GM18508 (cell line): ENCODE data around the gene SLC18A2.

ENCODE experiments used
- ATAC-seq: cut with Tn5 transposase; IDR thresholded peaks from one replicate; pipeline ENCODE4 v1.9.1; 2021; ENCODE audit warnings: moderate number of reproducible peaks; ENCODE audit not compliant: insufficient read depth, unreplicated experiment

The SLC18A2 gene

GRCh38 chr10:117240621-117241529 is at the start of gene SLC18A2:
Gene SLC18A2 (plus strand): TSS chr10:117241114. CDS start chr10:117241694, 580 bp downstream.
- no peak for ATAC-seq

GRCh38 chr10:117197189-117197588 is 43.7 kb upstream of the SLC18A2 start, which contains the start of gene KCNK18:
Gene KCNK18 (plus strand): TSS chr10:117197489. CDS start chr10:117197489, 0 bp downstream.
- no peak for ATAC-seq

GRCh38 chr10:117198088-117198487 is 42.8 kb upstream of the SLC18A2 start:
- no peak for ATAC-seq

DNA sequence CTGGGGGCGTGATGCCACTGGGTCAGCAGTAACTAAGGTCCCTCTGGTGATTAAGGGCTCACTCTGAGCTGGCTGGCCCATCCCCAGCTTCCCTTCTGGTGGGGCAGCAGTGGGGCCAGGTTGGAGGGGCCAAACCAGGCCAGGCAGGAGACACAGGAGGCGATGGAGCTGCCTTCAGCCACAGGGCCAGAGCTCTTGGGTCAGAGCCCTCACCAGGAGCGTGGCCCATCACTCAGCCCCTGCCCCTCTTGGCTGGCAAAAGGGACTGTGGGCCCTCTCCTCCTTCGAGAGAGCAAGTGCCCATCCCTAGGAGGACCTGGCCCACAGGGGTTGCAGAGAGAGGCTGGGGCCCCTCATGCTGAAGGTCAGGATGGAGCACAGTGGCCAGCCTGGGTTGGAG is 39.1 kb upstream of the SLC18A2 start:
- ATAC-seq, result no peak

GRCh38 chr10:117204316-117204715 is 36.6 kb upstream of the SLC18A2 start:
- ATAC-seq, result no peak

GRCh38 chr10:117212176-117212575 is 28.7 kb upstream of the SLC18A2 start:
- no peak for ATAC-seq

DNA sequence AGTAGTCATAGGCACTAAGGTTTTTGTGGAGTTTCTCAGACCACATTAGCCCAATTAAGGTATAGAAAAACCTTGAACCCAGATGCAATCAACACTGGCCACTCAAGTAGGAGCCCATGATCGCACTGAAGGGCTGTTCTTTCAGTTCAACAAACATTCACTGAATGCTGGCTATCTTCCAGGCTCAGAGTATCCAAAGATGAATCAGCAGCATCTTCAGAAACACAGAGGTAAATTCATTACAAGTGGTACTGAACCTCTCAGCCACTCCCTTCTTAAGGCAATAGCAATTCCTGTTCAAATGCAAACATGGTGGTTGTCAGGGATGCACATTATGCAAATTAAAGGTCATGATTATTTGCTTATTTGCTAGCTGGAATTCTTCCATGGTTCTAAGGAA is 26.5 kb upstream of the SLC18A2 start:
- ATAC-seq, result no peak

GRCh38 chr10:117215079-117215478 is 25.8 kb upstream of the SLC18A2 start:
- ATAC-seq, result no peak

DNA sequence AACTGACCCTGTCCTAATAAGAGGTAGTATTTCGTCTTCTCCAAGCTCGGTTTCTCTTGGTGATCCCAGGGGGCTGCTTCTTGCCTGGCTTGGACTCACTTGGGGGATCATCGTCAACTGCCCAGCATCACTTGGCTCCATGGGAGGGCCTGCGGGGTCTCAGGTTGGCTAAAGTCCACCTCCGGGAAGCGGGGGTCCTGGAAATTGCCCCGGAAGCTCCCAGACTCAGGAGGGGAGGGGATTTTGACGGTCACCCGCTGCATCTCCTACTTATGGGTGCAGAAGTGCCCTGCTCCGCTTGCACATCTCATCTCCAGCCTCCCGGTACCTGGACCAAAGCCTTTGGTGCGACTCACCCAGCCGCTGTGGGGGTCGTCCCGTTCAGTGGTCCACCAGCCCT is 24.9 kb upstream of the SLC18A2 start:
- no peak for ATAC-seq

DNA sequence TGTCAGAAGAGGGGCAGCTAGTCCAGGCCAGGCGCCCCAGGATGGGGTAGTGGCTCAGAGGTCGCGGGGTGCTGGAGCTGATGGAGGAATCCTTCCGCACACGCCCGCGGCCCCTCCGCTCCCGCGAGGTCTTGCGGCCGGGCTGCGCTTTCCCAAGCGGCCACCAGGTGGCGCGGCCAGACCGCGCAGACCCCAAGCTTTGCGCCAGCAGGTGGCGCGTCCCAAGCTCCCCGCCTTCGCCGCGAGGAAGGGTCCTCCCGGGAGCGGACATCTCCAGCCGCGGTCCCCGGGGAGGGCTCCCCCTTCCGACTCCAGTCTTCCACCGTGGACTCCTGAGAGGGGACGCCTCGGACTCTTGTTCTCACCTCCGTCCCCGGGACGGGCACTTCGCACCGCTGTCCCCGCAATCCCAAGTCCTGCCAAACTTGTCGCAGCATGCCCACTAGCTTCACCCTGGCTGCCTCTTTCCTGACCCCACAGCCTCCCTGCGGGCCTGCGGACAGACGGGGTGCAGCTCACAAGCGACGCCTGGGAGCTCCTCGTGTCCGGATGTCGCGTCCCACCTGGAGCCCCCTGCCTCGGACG is 24.2 kb upstream of the SLC18A2 start:
- ATAC-seq, result no peak

DNA sequence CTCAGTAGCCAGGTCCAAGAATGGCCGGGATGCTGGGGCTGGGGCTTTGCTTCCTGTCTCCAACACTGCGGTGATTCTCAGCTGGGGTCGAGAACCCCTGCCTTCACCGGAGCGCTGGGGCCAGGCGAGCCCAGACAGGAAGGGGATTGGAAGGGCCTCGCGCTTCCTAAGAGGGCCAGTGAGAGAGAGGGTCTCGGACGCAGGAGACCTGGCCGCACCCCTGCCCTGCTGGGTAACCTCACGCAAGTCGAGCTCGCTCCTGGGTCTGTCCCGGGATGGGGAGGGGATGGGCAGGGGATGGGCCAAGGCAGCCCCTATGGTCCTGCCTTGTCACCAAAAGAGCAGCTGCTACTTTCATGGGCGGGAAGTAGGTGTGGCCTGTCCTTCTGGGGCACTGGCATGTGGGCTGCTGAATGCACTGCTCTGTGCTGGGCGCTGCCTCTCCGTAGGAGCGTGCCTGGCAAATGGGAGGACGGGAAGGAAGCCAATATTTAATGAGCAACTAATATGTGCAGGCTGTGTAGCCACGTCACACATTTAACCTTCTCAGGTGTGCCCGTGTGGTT is 23.6 kb upstream of the SLC18A2 start:
- no peak for ATAC-seq

- no peak for ATAC-seq
Observed at GRCh38 chr10:117218654-117219053, 22.3 kb upstream of the SLC18A2 start.

DNA sequence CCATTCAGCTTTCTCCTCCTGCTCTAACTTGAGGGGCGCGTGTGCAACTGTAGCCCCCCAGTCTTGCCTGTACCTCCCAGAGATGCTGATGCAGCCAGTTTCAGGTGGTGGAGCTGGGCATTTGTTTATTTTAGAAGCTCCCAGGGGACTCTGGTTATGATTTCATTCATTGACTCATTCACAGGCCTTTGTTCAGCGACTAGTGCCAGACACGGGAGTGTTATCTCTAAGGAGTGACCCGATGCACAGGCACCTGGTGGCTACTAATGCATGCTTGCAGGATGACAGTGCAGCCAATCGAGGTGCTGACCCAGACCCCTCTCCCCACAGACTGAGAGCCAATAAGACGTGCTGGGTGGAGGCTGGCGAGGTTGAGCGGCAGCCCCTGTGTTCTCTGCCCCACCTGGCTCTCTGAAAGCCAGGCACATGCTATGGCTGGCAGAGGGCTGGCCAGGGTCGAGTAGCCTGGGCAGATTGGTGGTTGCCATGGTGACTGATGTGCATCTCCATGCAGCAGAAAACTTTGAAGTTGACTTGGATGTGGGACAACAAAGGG is 19.7 kb upstream of the SLC18A2 start:
- no peak for ATAC-seq

GRCh38 chr10:117222552-117222951 is 18.4 kb upstream of the SLC18A2 start:
- ATAC-seq, result no peak

DNA sequence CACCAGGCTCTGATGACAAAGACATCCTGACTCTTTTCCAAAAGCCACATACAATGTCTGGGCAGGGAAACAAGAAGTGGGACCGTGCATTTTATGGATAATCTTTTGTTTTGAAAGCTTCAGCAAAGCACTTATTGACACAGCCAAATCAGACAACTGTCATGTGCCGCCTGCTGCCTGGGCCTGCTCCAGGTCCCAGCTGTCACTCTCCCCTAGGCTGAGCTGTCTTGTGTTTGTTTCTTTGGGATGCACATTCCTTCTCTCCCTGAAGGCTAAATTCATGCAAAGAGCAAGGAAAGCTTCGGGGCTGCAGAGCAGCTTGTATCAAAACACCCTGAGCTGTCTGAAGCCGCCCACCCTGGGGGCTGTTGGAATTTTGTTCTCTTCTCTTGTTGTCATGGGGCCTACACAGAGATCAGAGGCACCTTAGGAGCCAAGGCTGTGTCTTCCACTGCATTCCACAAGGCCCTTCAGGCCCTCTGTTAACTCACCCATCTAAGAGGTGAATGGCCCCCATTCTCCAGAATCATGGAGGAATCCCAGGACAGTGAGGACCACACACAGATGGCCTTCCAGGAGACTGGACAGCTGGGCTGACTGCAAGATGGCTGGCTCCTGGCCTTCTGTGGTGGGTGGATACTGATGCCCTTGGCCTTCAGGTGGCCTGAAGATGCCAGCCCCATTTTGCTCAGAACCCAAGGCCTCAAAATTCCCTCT is 17.8 kb upstream of the SLC18A2 start:
- ATAC-seq, result no peak

DNA sequence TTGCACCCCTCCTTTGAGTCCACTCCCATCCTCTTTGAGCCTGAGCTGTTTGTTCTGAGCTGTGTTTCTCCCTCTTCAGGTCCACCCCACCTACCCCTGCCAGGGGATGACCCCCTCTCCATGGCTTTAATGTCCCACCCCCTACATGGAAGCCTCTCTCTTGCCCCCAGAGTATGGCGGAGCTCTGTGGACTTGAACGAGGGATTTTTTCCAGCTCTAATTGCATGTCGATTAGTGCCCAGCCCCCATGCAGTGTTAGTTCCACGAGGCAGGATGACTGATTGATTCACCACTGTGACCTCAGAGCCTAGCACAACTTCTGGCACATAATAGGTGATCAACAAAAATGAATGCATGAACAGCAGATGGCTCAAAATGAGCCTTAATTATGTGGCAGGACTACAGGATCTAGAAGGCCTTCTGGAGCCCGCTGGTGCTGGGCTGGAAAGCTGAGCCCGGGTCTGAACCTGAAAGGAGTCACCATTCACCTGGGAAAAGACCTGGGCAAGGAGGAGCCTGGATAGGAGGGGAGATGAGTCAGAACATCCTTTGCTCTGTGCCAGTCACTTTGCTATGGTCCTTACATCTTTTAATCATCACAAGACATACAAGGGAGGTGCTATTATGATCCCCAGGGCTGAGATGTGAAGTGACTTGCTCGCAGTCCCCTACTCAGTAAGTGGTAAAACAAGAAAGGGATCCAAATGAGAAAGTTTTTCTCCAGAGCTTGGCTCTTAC is 17.1 kb upstream of the SLC18A2 start:
- ATAC-seq, result no peak

DNA sequence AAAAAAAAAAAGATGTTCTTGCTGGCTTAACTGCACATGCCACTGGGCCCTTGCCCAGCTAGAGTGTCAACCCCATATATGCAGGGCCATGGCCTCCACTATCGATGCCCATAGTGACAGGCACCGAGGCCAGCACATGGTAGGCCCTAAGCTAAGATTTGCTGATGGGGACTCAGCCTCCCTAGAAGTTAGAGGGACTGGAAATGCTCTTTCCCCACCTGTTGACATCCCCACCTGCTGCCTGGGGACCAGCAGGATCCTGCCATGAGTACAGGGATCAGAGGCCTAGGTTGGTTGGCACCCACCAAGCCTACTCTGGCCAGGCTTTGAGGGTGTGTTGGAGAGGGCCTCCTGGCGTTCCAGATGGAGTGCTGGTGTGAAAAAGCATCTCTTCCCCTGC is 16.0 kb upstream of the SLC18A2 start:
- no peak for ATAC-seq

- no peak for ATAC-seq
Observed at GRCh38 chr10:117226813-117227451, 14.0 kb upstream of the SLC18A2 start.

DNA sequence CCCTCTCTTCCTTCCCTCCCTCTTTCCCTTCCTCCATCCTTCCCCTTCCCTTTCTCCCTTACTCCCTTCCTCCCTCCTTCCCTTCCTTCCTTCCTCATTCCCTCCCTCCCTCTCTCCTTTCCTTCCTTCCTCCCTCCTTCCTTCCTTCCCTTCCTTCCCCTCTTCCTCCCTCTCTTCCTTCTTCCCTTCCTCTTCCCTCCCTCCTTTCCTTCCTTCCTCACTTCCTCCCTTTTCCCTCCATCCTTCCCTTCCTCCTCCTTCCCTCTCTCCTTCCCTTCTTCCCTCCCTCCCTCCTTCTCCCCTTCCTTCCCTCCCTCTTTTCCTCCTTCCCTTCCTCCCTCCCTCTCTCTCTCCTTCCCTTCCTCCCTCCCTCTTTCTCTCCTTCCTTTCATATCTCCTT is 12.7 kb upstream of the SLC18A2 start:
- ATAC-seq, result no peak
